Keratinocyte (primary cell): ENCODE data around the gene GIPC1. TPM values are rescaled to one million over a fixed set of nuclear protein-coding genes. Genes with fewer than 3 reads are reported as not detected.
A peak's percentile ranks its signal among the peaks of the same experiment; 100 is the strongest.

Source experiments
- DNase-seq: peaks from one replicate; pipeline ENCODE4 v3.0.0-alpha.2; 2011; ENCODE audit warnings: low read depth, missing footprints, low spot score
- FAIRE-seq: peaks from 2 replicates; lab custom pipeline; 2011; peaks lifted over from hg19 to GRCh38; lab: Jason Lieb, UNC
- H2AFZ ChIP-seq: 2 replicates; pipeline ENCODE4 v1.6.0; 2012; ENCODE audit warnings: low read length, control low read depth, inconsistent platforms; ENCODE audit not compliant: control insufficient read depth
- H3K27ac ChIP-seq: 2 replicates; pipeline ENCODE4 v1.5.1; 2011; ENCODE audit warnings: low read length; ENCODE audit not compliant: control insufficient read depth, insufficient read depth
- H3K27me3 ChIP-seq: 3 replicates; pipeline ENCODE4 v1.6.0; 2011; ENCODE audit warnings: low read length; ENCODE audit not compliant: control insufficient read depth, insufficient read depth; ENCODE audit errors: extremely low read depth
- H3K36me3 ChIP-seq, 2 experiments: 2 replicates in 1 of 2; 3 replicates in 1 of 2; pipeline ENCODE4 v1.5.1; 2011; ENCODE audit warnings: low read length in 2 of 2, mild to moderate bottlenecking in 1 of 2; ENCODE audit not compliant: control insufficient read depth in 2 of 2, insufficient read depth in 2 of 2; ENCODE audit errors: extremely low read depth in 1 of 2
- H3K4me1 ChIP-seq: 3 replicates; pipeline ENCODE4 v1.5.1; 2011; ENCODE audit warnings: low read length; ENCODE audit not compliant: control insufficient read depth, insufficient read depth; ENCODE audit errors: extremely low read depth
- H3K4me2 ChIP-seq: 3 replicates; pipeline ENCODE4 v1.6.0; 2011; ENCODE audit warnings: low read depth, low read length; ENCODE audit not compliant: control insufficient read depth, insufficient read depth; ENCODE audit errors: extremely low read depth
- H3K4me3 ChIP-seq, 3 experiments: fragments of 200-600 bp in 1 of 3; sonication (generic) in 1 of 3; 2 replicates in 2 of 3; 3 replicates in 1 of 3; pipeline ENCODE4 v1.5.1; 2011 to 2016; ENCODE audit warnings: low read length in 3 of 3, mild to moderate bottlenecking in 3 of 3, control low read depth in 2 of 3, inconsistent platforms in 1 of 3, low read depth in 1 of 3, mixed read lengths in 1 of 3, mixed run types in 1 of 3, moderate library complexity in 1 of 3; ENCODE audit not compliant: control insufficient read depth in 2 of 3, insufficient read depth in 2 of 3; ENCODE audit errors: extremely low read depth in 1 of 3
- H3K79me2 ChIP-seq: 2 replicates; pipeline ENCODE4 v1.6.0; 2012; ENCODE audit warnings: low read length; ENCODE audit not compliant: control insufficient read depth, insufficient read depth
- H3K9ac ChIP-seq: 3 replicates; pipeline ENCODE4 v1.6.0; 2011; ENCODE audit warnings: low read length; ENCODE audit not compliant: control insufficient read depth, insufficient read depth; ENCODE audit errors: extremely low read depth
- H3K9me1 ChIP-seq: 3 replicates; pipeline ENCODE4 v1.6.0; 2011; ENCODE audit warnings: low read length; ENCODE audit not compliant: control insufficient read depth, insufficient read depth; ENCODE audit errors: extremely low read depth
- H3K9me3 ChIP-seq: 2 replicates; pipeline ENCODE4 v1.5.1; 2012; ENCODE audit warnings: low read depth, low read length; ENCODE audit not compliant: control insufficient read depth
- H4K20me1 ChIP-seq: 3 replicates; pipeline ENCODE4 v1.6.0; 2011; ENCODE audit warnings: low read length; ENCODE audit not compliant: control insufficient read depth, insufficient read depth; ENCODE audit errors: extremely low read depth
- CTCF ChIP-seq, 3 experiments: IDR thresholded peaks in 1 of 3; conservative IDR thresholded peaks in 1 of 3; optimal IDR thresholded peaks in 1 of 3; 2 replicates in 2 of 3; 3 replicates in 1 of 3; pipeline versions ENCODE3 to v1.5.1; 2011; ENCODE audit warnings: low read length in 3 of 3, mild to moderate bottlenecking in 3 of 3, moderate library complexity in 2 of 3, control low read depth in 1 of 3, inconsistent platforms in 1 of 3; ENCODE audit not compliant: insufficient read depth in 2 of 3; ENCODE audit errors: extremely low read depth in 1 of 3
- EZH2 ChIP-seq: IDR thresholded peaks from one replicate; pipeline ENCODE4 v1.6.1; 2012; ENCODE audit warnings: inconsistent platforms, mild to moderate bottlenecking, low read length, moderate library complexity
- dilution Hi-C: fragments of 300-500 bp; cut with MboI; formaldehyde crosslinking; loops from one replicate; pipeline ENCODE4 v1.7.0; 2020; ENCODE audit warnings: low sequenced_read_pairs; ENCODE audit not compliant: extremely low pct_ligation_motif_present
- polyA plus RNA-seq, 5 experiments: library from polyadenylated mRNA; depleted of rRNA in 3 of 5; stranded (reverse) in 3 of 5; stranded (forward) in 1 of 5; unstranded in 1 of 5; fragments of >200 nt; gene quantifications; 1 replicate in 1 of 5; 2 replicates in 3 of 5; 3 replicates in 1 of 5; pipeline versions ENCODE4 v1.2.1 to v1.2.3, GENCODE V29; 2011 to 2012; ENCODE audit warnings: missing spikeins in 2 of 5, low read depth in 1 of 5, low replicate concordance in 1 of 5

The GIPC1 gene
- polyA plus RNA-seq, 1 donor (not counting 4 experiments of a cell fraction or from before 2014, with no cell fraction given): 166 TPM

GRCh38 chr19:14471436-14472187 lies 24.3 kb downstream of the GIPC1 start:
- Histone ChIP-seq H3K9me1 (no peaks in the 10 kb centered on the region), H3K4me2 (peak overlapping the region; percentile 58), H3K9me3 (no peaks in the 10 kb centered on the region), H3K27me3 (peaks cover 6% of the 10 kb centered on the region), H4K20me1 (peaks cover 2% of the 10 kb centered on the region), H3K36me3 (peaks cover 0 to 2% of the 10 kb centered on the region in 2 experiments), H3K27ac (no peak overlapping the region), H2AFZ (no peak overlapping the region), H3K4me1 (peaks cover 18% of the 10 kb centered on the region), H3K9ac (no peak overlapping the region), H3K79me2 (no peaks in the 10 kb centered on the region), H3K4me3 (no peak overlapping the region)
- TF ChIP-seq EZH2: no peak
- no peak for TF ChIP-seq CTCF (optimal IDR thresholded peaks at IDR 0.05 in 1 of 3, IDR thresholded peaks at IDR 0.05 in 1 of 3, conservative IDR thresholded peaks at IDR 0.05 in 1 of 3; ENCODE audit: extremely low read depth in 1 of 3, insufficient read depth in 2 of 3, low read length in 3 of 3)
- dilution Hi-C loops: no loop called here
- no peak for DNase-seq
- FAIRE-seq: no peak

- dilution Hi-C loops: no loop called here
- Histone ChIP-seq H3K4me2 (no peak overlapping the region), H3K79me2 (no peaks in the 10 kb centered on the region), H3K9me3 (no peaks in the 10 kb centered on the region), H3K9ac (no peak overlapping the region), H3K4me1 (peaks cover 4% of the 10 kb centered on the region), H3K36me3 (no peaks in the 10 kb centered on the region), H4K20me1 (no peaks in the 10 kb centered on the region), H3K27me3 (peaks cover 6% of the 10 kb centered on the region), H2AFZ (no peak overlapping the region), H3K9me1 (no peaks in the 10 kb centered on the region), H3K27ac (no peak overlapping the region), H3K4me3 (no peak overlapping the region)
- no peak for DNase-seq
- TF ChIP-seq EZH2: no peak
- no peak for FAIRE-seq
Observed at GRCh38 chr19:14470031-14470876, 25.7 kb downstream of the GIPC1 start.
